Astrocyte (in vitro differentiated cells and primary cell): ENCODE data around the gene PLCL1. TPM values are rescaled to one million over a fixed set of nuclear protein-coding genes. Genes with fewer than 3 reads are reported as not detected.

Experiments
- DNase-seq: peaks from one replicate; pipeline ENCODE4 v3.0.0-alpha.2; 2010; ENCODE audit warnings: low read depth
- FAIRE-seq: peaks from 2 replicates; lab custom pipeline; 2011; peaks lifted over from hg19 to GRCh38; lab: Jason Lieb, UNC
- H2AFZ ChIP-seq: 2 replicates; pipeline ENCODE4 v1.6.0; 2012; ENCODE audit warnings: low read depth, low read length, inconsistent platforms
- H3K27ac ChIP-seq: 2 replicates; pipeline ENCODE4 v1.5.1; 2011; ENCODE audit warnings: low read depth, low read length, inconsistent platforms
- H3K27me3 ChIP-seq: 2 replicates; pipeline ENCODE4 v1.6.0; 2011; ENCODE audit warnings: low read length, inconsistent platforms; ENCODE audit not compliant: insufficient read depth
- H3K36me3 ChIP-seq: 2 replicates; pipeline ENCODE4 v1.5.1; 2011; ENCODE audit warnings: low read length, inconsistent platforms; ENCODE audit not compliant: insufficient read depth
- H3K4me1 ChIP-seq: 2 replicates; pipeline ENCODE4 v1.5.1; 2011; ENCODE audit warnings: low read length, inconsistent platforms; ENCODE audit not compliant: insufficient read depth
- H3K4me2 ChIP-seq: 2 replicates; pipeline ENCODE4 v1.6.0; 2012; ENCODE audit warnings: low read length, inconsistent platforms
- H3K4me3 ChIP-seq: 2 replicates; pipeline ENCODE4 v1.5.1; 2011; ENCODE audit warnings: low read depth, mild to moderate bottlenecking, low read length, inconsistent platforms; ENCODE audit not compliant: insufficient read depth
- H3K79me2 ChIP-seq: 2 replicates; pipeline ENCODE4 v1.6.0; 2012; ENCODE audit warnings: mild to moderate bottlenecking, low read length, inconsistent platforms; ENCODE audit not compliant: insufficient read depth
- H3K9ac ChIP-seq: 2 replicates; pipeline ENCODE4 v1.6.0; 2012; ENCODE audit warnings: mild to moderate bottlenecking, low read length, inconsistent platforms
- H3K9me3 ChIP-seq: 2 replicates; pipeline ENCODE4 v1.5.1; 2012; ENCODE audit warnings: low read depth, mild to moderate bottlenecking, low read length, inconsistent platforms; ENCODE audit not compliant: insufficient read depth
- H4K20me1 ChIP-seq: 2 replicates; pipeline ENCODE4 v1.6.0; 2012; ENCODE audit warnings: low read length, inconsistent platforms; ENCODE audit not compliant: insufficient read depth
- H3K27ac Mint-ChIP-seq: one replicate; pipeline ENCODE4 v1.8.0; 2021; ENCODE audit warnings: mild to moderate bottlenecking, mixed read lengths; ENCODE audit not compliant: unreplicated experiment
- H3K27me3 Mint-ChIP-seq: one replicate; pipeline ENCODE4 v1.8.0; 2021; ENCODE audit warnings: low read depth, mixed read lengths; ENCODE audit not compliant: unreplicated experiment
- H3K36me3 Mint-ChIP-seq: one replicate; pipeline ENCODE4 v1.8.0; 2021; ENCODE audit warnings: low read depth, mixed read lengths; ENCODE audit not compliant: unreplicated experiment
- H3K4me1 Mint-ChIP-seq: one replicate; pipeline ENCODE4 v1.8.0; 2021; ENCODE audit warnings: low read depth, mixed read lengths; ENCODE audit not compliant: unreplicated experiment
- H3K4me3 Mint-ChIP-seq: one replicate; pipeline ENCODE4 v1.8.0; 2021; ENCODE audit warnings: mild to moderate bottlenecking, moderate library complexity, mixed read lengths; ENCODE audit not compliant: unreplicated experiment
- H3K9me3 Mint-ChIP-seq: one replicate; pipeline ENCODE4 v1.8.0; 2021; ENCODE audit warnings: mild to moderate bottlenecking, mixed read lengths; ENCODE audit not compliant: unreplicated experiment
- EZH2 ChIP-seq: IDR thresholded peaks from 2 replicates; pipeline ENCODE4 v1.6.1; 2012; ENCODE audit warnings: mild to moderate bottlenecking, low read length, inconsistent platforms; ENCODE audit not compliant: insufficient read depth
- total RNA-seq: library from RNA; stranded (reverse); gene quantifications from 2 replicates; pipeline ENCODE4 v1.2.1, GENCODE V29; 2021
- TF ChIP-seq, protein P1 (sequence below): IDR thresholded peaks from 2 replicates; pipeline ENCODE4 v1.5.1; 2011; ENCODE audit warnings: low read depth, mild to moderate bottlenecking, inconsistent platforms, low read length, moderate library complexity; ENCODE audit not compliant: insufficient read depth

PLCL1 gene
- total RNA-seq, 1 donor from 2014 or later: 0.84 TPM

DNA sequence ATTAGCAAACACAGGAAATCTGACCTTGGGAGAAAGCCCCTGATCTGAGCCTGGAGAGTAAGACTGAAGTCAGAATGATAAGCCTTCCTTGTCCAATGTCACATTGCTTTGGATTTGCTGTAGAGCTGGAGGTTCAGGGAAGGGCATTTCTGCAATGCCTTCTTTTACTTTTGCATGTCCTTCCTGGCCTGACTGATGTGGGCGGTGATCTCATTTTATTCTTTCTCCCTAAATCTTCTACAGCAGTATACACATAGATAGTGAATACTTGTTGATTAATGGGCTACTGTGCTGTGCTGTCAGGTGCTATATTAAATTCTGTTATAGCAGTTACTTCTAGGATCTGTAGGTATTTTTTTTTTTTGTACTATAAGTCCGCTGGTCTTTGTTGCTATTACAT, 62.6 kb downstream of the PLCL1 start:
- Mint-ChIP-seq H3K27me3 (no peaks in the 10 kb centered on the region), H3K4me1 (peaks cover 34% of the 10 kb centered on the region), H3K27ac (no peak overlapping the region), H3K36me3 (no peaks in the 10 kb centered on the region), H3K4me3 (no peak overlapping the region), H3K9me3 (no peaks in the 10 kb centered on the region)
- DNase-seq (no peak), FAIRE-seq (no peak)
- H3K36me3 ChIP-seq: no peaks in the 10 kb centered on the region
- TF ChIP-seq, protein P1, sequence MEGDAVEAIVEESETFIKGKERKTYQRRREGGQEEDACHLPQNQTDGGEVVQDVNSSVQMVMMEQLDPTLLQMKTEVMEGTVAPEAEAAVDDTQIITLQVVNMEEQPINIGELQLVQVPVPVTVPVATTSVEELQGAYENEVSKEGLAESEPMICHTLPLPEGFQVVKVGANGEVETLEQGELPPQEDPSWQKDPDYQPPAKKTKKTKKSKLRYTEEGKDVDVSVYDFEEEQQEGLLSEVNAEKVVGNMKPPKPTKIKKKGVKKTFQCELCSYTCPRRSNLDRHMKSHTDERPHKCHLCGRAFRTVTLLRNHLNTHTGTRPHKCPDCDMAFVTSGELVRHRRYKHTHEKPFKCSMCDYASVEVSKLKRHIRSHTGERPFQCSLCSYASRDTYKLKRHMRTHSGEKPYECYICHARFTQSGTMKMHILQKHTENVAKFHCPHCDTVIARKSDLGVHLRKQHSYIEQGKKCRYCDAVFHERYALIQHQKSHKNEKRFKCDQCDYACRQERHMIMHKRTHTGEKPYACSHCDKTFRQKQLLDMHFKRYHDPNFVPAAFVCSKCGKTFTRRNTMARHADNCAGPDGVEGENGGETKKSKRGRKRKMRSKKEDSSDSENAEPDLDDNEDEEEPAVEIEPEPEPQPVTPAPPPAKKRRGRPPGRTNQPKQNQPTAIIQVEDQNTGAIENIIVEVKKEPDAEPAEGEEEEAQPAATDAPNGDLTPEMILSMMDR: no peak
- H3K4me2 ChIP-seq: no peak overlapping the region
- no peaks in the 10 kb centered on the region for H3K79me2 ChIP-seq
- H3K4me1 ChIP-seq: peaks cover 5% of the 10 kb centered on the region
- H3K9me3 ChIP-seq: no peaks in the 10 kb centered on the region
- H3K9ac ChIP-seq: no peak overlapping the region
- no peaks in the 10 kb centered on the region for H4K20me1 ChIP-seq
- H2AFZ ChIP-seq: no peak overlapping the region
- no peak overlapping the region for H3K27ac ChIP-seq
- no peak overlapping the region for H3K4me3 ChIP-seq
- H3K27me3 ChIP-seq: no peaks in the 10 kb centered on the region

DNA sequence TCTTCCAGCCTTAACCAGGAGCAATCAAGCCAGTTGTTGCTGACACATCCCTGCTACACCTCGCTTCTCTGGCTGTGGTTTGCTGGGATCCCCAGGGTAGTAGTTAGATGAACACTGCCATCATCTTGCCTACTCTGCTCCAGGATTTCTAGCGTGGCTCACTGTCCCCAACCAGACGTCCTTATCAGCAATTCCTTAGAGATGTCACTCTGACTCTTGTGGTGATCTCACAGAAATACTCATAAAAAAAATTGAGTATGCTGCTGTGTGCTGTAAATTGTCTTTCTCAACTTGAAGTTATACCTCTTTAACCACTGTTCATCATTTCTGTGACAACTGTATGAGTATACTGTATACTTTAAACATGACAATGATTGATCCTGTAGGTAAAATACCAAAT, 63.2 kb downstream of the PLCL1 start:
- Histone ChIP-seq H3K4me3 (no peak overlapping the region), H3K9me3 (no peaks in the 10 kb centered on the region), H2AFZ (no peak overlapping the region), H3K4me1 (peaks cover 5% of the 10 kb centered on the region), H3K27me3 (no peaks in the 10 kb centered on the region), H3K4me2 (no peak overlapping the region), H3K79me2 (no peaks in the 10 kb centered on the region), H3K36me3 (no peaks in the 10 kb centered on the region), H3K9ac (no peak overlapping the region), H4K20me1 (no peaks in the 10 kb centered on the region), H3K27ac (no peak overlapping the region)
- DNase-seq (no peak), FAIRE-seq (no peak)
- TF ChIP-seq EZH2: no peak
- TF ChIP-seq, protein P1: no peak
- Mint-ChIP-seq H3K4me3 (no peak overlapping the region), H3K9me3 (no peaks in the 10 kb centered on the region), H3K4me1 (peaks cover 33% of the 10 kb centered on the region), H3K27me3 (no peaks in the 10 kb centered on the region), H3K27ac (no peak overlapping the region), H3K36me3 (no peaks in the 10 kb centered on the region)

DNA sequence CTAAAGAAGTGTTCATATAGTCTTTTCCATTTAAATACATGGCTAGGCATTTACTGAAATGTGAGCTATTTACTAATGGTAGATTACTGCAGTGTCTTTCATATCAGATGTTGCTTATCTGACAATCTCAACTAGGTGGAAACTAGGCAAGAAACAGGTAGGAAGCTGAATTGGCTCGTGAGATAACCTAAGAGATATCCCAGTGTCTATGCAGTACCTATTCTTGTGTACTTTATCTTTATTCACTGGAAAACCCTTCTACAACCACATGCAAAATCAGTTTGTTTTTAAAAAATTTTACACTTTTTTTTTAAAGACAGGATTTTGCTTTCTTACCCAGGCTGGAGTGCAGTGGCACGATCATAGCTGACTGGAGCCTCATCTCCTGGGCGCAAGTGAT, 63.8 kb downstream of the PLCL1 start:
- H4K20me1 ChIP-seq: no peaks in the 10 kb centered on the region
- H3K4me1 Mint-ChIP-seq: peaks cover 36% of the 10 kb centered on the region
- no peak overlapping the region for H2AFZ ChIP-seq
- H3K4me3 Mint-ChIP-seq: no peak overlapping the region
- no peak overlapping the region for H3K27ac ChIP-seq
- H3K79me2 ChIP-seq: no peaks in the 10 kb centered on the region
- no peaks in the 10 kb centered on the region for H3K9me3 Mint-ChIP-seq
- TF ChIP-seq, protein P1: no peak
- no peak for TF ChIP-seq EZH2
- H3K4me2 ChIP-seq: no peak overlapping the region
- no peaks in the 10 kb centered on the region for H3K27me3 ChIP-seq
- no peak overlapping the region for H3K9ac ChIP-seq
- H3K27ac Mint-ChIP-seq: no peak overlapping the region
- H3K4me1 ChIP-seq: peaks cover 10% of the 10 kb centered on the region
- H3K4me3 ChIP-seq: no peak overlapping the region
- FAIRE-seq: no peak
- no peaks in the 10 kb centered on the region for H3K36me3 ChIP-seq
- no peaks in the 10 kb centered on the region for H3K36me3 Mint-ChIP-seq
- no peaks in the 10 kb centered on the region for H3K9me3 ChIP-seq
- no peak for DNase-seq
- no peaks in the 10 kb centered on the region for H3K27me3 Mint-ChIP-seq
